ENCODE results near the gene MCF2L.

GRCh38 chr13:113021391-113021790 is 52.4 kb downstream of the MCF2L start:
- TF ChIP-seq EP300 (IDR thresholded peaks at IDR 0.05; ENCODE audit: low read depth) (no peak), POLR2AphosphoS5 (IDR thresholded peaks at IDR 0.05) (no peak)

Data from transverse colon (tissue), 3 donors.